HEK293 (cell line): ENCODE data around the gene P2RY11.

ENCODE experiments used
- CTCF ChIA-PET: fragments of 350-600 bp; formaldehyde crosslinking; extraction: SDS; loops from one replicate; lab custom pipeline; 2021; ENCODE audit warnings: antibody characterized with exemption; lab: Yijun Ruan, JAX
- POLR2A ChIA-PET: fragments of 300-600 bp; formaldehyde crosslinking; extraction: SDS; loops from one replicate; lab custom pipeline; 2020; ENCODE audit warnings: antibody characterized with exemption, inconsistent platforms; lab: Yijun Ruan, JAX
- H3K27ac ChIP-seq: fragments of 200-500 bp; sonication (Bioruptor generic); 2 replicates; pipeline ENCODE4 v1.5.1; 2014; ENCODE audit warnings: low read depth, low read length, control low read depth, inconsistent platforms; ENCODE audit errors: extremely low read depth
- H3K36me3 ChIP-seq, 2 experiments: fragments of 200-500 bp in 1 of 2; sonication (Bioruptor generic) in 1 of 2; 1 replicate in 1 of 2; 2 replicates in 1 of 2; pipeline ENCODE4 v1.5.1; 2014 to 2017; ENCODE audit warnings: inconsistent platforms in 2 of 2, low read length in 2 of 2; ENCODE audit not compliant: control insufficient read depth in 2 of 2, insufficient read depth in 1 of 2
- H3K4me1 ChIP-seq: fragments of 200-500 bp; sonication (Bioruptor generic); 2 replicates; pipeline ENCODE4 v1.5.1; 2014; ENCODE audit warnings: mild to moderate bottlenecking, low read length, inconsistent platforms; ENCODE audit not compliant: control insufficient read depth, insufficient read depth
- H3K4me3 ChIP-seq: 2 replicates; pipeline ENCODE4 v1.5.1; 2011; ENCODE audit warnings: low read depth, mild to moderate bottlenecking, control low read depth, low read length, moderate library complexity
- H3K9me3 ChIP-seq: fragments of 200-500 bp; sonication (Bioruptor generic); 2 replicates; pipeline ENCODE4 v1.5.1; 2014; ENCODE audit warnings: low read depth, low read length, inconsistent platforms; ENCODE audit not compliant: control insufficient read depth, insufficient read depth
- EGR2 ChIP-seq: fragments of 450-650 bp; formaldehyde crosslinking; IDR thresholded peaks from 2 replicates; pipeline ENCODE4 v1.5.1; 2016; ENCODE audit warnings: low read depth, missing biosample characterization, missing genetic modification characterization
- GLI4 ChIP-seq: fragments of 450-650 bp; formaldehyde crosslinking; IDR thresholded peaks from 2 replicates; pipeline ENCODE4 v1.5.1; 2016; ENCODE audit warnings: missing biosample characterization, missing genetic modification characterization
- HOXC10 ChIP-seq: sonication (generic); formaldehyde crosslinking; IDR thresholded peaks from 2 replicates; pipeline ENCODE4 v1.8.1; 2023; ENCODE audit warnings: mild to moderate bottlenecking, missing genetic modification reagents
- RBAK ChIP-seq: fragments of 450-650 bp; formaldehyde crosslinking; IDR thresholded peaks from 2 replicates; pipeline ENCODE4 v1.5.1; 2016; ENCODE audit warnings: missing biosample characterization, missing genetic modification characterization
- YY1 ChIP-seq: fragments of 450-650 bp; formaldehyde crosslinking; IDR thresholded peaks from 2 replicates; pipeline ENCODE4 v1.5.1; 2018; ENCODE audit warnings: missing biosample characterization, missing genetic modification characterization
- ZBTB21 ChIP-seq: fragments of 450-650 bp; formaldehyde crosslinking; IDR thresholded peaks from 2 replicates; pipeline ENCODE4 v1.5.1; 2017; ENCODE audit warnings: missing biosample characterization, missing genetic modification characterization
- ZEB2 ChIP-seq: fragments of 450-650 bp; formaldehyde crosslinking; IDR thresholded peaks from 2 replicates; pipeline ENCODE4 v1.5.1; 2016; ENCODE audit warnings: missing biosample characterization, missing genetic modification characterization
- ZNF121 ChIP-seq: fragments of 450-650 bp; formaldehyde crosslinking; IDR thresholded peaks from 2 replicates; pipeline ENCODE4 v1.5.1; 2016; ENCODE audit warnings: missing biosample characterization, missing genetic modification characterization
- ZNF23 ChIP-seq: fragments of 450-650 bp; formaldehyde crosslinking; IDR thresholded peaks from 2 replicates; pipeline ENCODE4 v1.5.1; 2016; ENCODE audit warnings: missing biosample characterization, missing genetic modification characterization, borderline replicate concordance
- ZNF266 ChIP-seq: fragments of 450-650 bp; formaldehyde crosslinking; IDR thresholded peaks from 2 replicates; pipeline ENCODE4 v1.5.1; 2016; ENCODE audit warnings: missing biosample characterization, missing genetic modification characterization, low read depth
- ZNF366 ChIP-seq: fragments of 450-650 bp; formaldehyde crosslinking; conservative IDR thresholded peaks from 2 replicates; pipeline ENCODE4 v1.5.1; 2016; ENCODE audit warnings: missing biosample characterization, missing genetic modification characterization
- ZNF37A ChIP-seq: fragments of 450-650 bp; IDR thresholded peaks from 2 replicates; pipeline ENCODE4 v1.5.1; 2018; ENCODE audit warnings: missing biosample characterization, missing genetic modification characterization
- ZNF391 ChIP-seq: fragments of 450-650 bp; formaldehyde crosslinking; IDR thresholded peaks from 2 replicates; pipeline ENCODE4 v1.5.1; 2016; ENCODE audit warnings: low read depth, missing biosample characterization, missing genetic modification characterization, borderline replicate concordance
- ZNF521 ChIP-seq: fragments of 450-650 bp; formaldehyde crosslinking; IDR thresholded peaks from 2 replicates; pipeline ENCODE4 v1.5.1; 2017; ENCODE audit warnings: missing biosample characterization, mild to moderate bottlenecking, missing genetic modification characterization
- ZNF548 ChIP-seq: fragments of 450-650 bp; formaldehyde crosslinking; IDR thresholded peaks from 2 replicates; pipeline ENCODE4 v1.5.1; 2016; ENCODE audit warnings: missing biosample characterization, missing genetic modification characterization
- TF ChIP-seq, protein P1 (sequence below): fragments of 450-650 bp; formaldehyde crosslinking; IDR thresholded peaks from 2 replicates; pipeline ENCODE4 v1.5.1; 2016; ENCODE audit warnings: missing biosample characterization, missing genetic modification characterization, borderline replicate concordance
- TF ChIP-seq, protein P2 (sequence below): fragments of 450-650 bp; formaldehyde crosslinking; IDR thresholded peaks from 2 replicates; pipeline ENCODE4 v1.5.1; 2016; ENCODE audit warnings: missing biosample characterization, missing genetic modification characterization, borderline replicate concordance

P2RY11 gene

DNA sequence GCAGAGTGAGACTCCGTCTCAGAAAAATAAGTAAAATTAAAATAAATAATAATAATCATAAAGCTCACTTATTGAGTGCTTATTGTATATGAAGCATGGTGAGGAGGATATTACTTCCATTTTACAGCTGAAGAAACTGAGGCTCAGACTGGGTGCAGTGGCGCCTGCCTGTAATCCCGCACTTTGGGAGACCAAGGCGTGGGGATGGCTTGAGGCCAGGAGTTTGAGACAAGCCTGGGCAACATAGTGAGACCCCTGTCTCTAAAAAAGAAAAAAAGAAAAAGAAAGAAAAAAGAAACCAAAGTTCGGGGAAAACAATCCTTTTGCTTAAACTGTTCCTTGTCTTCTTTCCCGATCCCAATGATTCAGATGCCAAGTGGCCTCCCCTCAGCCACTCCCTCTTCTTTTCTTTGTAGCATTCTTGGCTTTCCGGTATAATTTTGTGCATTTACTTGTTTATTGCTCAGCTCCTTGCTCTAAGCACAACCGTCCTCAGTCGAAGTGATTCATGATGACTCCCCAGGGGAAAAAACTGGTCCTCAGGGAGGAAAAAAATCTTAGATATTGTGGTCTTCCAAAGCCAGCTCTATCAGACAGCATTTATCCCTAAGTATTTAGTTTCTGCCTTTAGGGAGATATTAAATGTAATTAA lies 9.2 kb downstream of the P2RY11 start:
- H3K9me3 ChIP-seq, result no peaks in the 10 kb centered on the region
- TF ChIP-seq, protein P1, sequence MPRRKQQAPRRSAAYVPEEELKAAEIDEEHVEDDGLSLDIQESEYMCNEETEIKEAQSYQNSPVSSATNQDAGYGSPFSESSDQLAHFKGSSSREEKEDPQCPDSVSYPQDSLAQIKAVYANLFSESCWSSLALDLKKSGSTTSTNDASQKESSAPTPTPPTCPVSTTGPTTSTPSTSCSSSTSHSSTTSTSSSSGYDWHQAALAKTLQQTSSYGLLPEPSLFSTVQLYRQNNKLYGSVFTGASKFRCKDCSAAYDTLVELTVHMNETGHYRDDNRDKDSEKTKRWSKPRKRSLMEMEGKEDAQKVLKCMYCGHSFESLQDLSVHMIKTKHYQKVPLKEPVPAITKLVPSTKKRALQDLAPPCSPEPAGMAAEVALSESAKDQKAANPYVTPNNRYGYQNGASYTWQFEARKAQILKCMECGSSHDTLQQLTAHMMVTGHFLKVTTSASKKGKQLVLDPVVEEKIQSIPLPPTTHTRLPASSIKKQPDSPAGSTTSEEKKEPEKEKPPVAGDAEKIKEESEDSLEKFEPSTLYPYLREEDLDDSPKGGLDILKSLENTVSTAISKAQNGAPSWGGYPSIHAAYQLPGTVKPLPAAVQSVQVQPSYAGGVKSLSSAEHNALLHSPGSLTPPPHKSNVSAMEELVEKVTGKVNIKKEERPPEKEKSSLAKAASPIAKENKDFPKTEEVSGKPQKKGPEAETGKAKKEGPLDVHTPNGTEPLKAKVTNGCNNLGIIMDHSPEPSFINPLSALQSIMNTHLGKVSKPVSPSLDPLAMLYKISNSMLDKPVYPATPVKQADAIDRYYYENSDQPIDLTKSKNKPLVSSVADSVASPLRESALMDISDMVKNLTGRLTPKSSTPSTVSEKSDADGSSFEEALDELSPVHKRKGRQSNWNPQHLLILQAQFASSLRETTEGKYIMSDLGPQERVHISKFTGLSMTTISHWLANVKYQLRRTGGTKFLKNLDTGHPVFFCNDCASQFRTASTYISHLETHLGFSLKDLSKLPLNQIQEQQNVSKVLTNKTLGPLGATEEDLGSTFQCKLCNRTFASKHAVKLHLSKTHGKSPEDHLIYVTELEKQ (tag by site-specific recombination), result no peak
- no peak for TF ChIP-seq ZEB2
- no peak for TF ChIP-seq EGR2 (tag by site-specific recombination)
- no peak for TF ChIP-seq RBAK (tag by site-specific recombination)
- TF ChIP-seq, protein P2, sequence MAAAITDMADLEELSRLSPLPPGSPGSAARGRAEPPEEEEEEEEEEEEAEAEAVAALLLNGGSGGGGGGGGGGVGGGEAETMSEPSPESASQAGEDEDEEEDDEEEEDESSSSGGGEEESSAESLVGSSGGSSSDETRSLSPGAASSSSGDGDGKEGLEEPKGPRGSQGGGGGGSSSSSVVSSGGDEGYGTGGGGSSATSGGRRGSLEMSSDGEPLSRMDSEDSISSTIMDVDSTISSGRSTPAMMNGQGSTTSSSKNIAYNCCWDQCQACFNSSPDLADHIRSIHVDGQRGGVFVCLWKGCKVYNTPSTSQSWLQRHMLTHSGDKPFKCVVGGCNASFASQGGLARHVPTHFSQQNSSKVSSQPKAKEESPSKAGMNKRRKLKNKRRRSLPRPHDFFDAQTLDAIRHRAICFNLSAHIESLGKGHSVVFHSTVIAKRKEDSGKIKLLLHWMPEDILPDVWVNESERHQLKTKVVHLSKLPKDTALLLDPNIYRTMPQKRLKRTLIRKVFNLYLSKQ (tag by site-specific recombination), result no peak
- TF ChIP-seq ZNF23 (tag by site-specific recombination), result no peak
- no peak for TF ChIP-seq GLI4 (tag by site-specific recombination)
- TF ChIP-seq ZNF548, result no peak
- TF ChIP-seq ZBTB21 (tag by site-specific recombination), result no peak
- TF ChIP-seq ZNF121, result peak; percentile 92
- TF ChIP-seq ZNF521 (tag by site-specific recombination), result no peak
- no peak for TF ChIP-seq ZNF391 (tag by site-specific recombination)
- TF ChIP-seq ZNF366 (tag by site-specific recombination), result 0 out of 2 replicates have a peak, but pooled peaks have one; percentile 14
- TF ChIP-seq HOXC10 (CRISPR knock-in tag), result no peak
- TF ChIP-seq, all 188 proteins: peak for 2
- Histone ChIP-seq H3K4me1 (no peaks in the 10 kb centered on the region), H3K4me3 (no peak overlapping the region), H3K36me3 (peaks cover 11 to 43% of the 10 kb centered on the region in 2 experiments), H3K27ac (no peak overlapping the region)
- CTCF ChIA-PET, result interaction anchor here (0.6 to 1.9 kb wide), 7 partner anchors 9 to 129 kb away, joined by 3 to 16 read pairs (median 4); partner anchors contain the start of gene P2RY11
- POLR2A ChIA-PET, result interaction anchor here (0.8 to 1.8 kb wide), 3 partner anchors 14 to 73 kb away, joined by 3 to 4 read pairs (median 3); partner anchors contain the start of gene PPAN

- CTCF ChIA-PET, result interaction anchor here (0.5 to 1.2 kb wide), 7 partner anchors 9 to 302 kb away, joined by 3 to 7 read pairs (median 3); no protein-coding TSS in a partner anchor
- TF ChIP-seq ZNF548 (no peak), ZNF37A (no peak), YY1 (tag by site-specific recombination) (no peak)
- TF ChIP-seq, all 188 proteins: peak for 0
- POLR2A ChIA-PET, result no interaction called here
- peaks cover 15 to 39% of the 10 kb centered on the region in 2 experiments for H3K36me3 ChIP-seq
- no peaks in the 10 kb centered on the region for H3K4me1 ChIP-seq
- H3K27ac ChIP-seq, result no peak overlapping the region
- no peak overlapping the region for H3K4me3 ChIP-seq
- no peaks in the 10 kb centered on the region for H3K9me3 ChIP-seq
Observed at GRCh38 chr19:10122045-10122444, 10.6 kb downstream of the P2RY11 start.

DNA sequence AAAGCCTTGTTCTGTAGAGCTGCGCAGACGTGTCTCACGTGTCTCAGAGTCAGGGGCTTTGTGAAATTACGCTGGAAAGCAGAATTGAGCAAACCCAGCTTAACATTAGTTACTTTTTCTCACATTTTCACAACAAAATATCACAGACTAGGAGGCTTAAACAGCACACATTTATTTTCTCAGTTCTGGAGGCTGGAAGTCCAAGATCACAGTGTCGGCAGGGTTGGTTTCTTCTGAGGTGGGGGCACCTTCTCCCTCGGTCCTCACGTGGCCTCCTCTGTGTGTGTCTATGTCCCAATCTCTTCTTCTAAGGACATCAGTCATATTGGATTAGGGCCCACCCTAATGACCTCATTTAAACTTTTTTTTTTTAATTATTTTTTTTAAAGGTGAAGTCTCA lies 12.9 kb downstream of the P2RY11 start:
- no peaks in the 10 kb centered on the region for H3K9me3 ChIP-seq
- H3K27ac ChIP-seq, result no peak overlapping the region
- CTCF ChIA-PET, result no interaction called here
- TF ChIP-seq ZNF266 (tag by site-specific recombination) (no peak), ZNF548 (peak; percentile 100)
- H3K4me1 ChIP-seq, result no peaks in the 10 kb centered on the region
- H3K4me3 ChIP-seq, result no peak overlapping the region
- peaks cover 22 to 33% of the 10 kb centered on the region in 2 experiments; a peak in 2 of 3 replicates for H3K36me3 ChIP-seq
- POLR2A ChIA-PET, result no interaction called here
